Spleen (tissue), 13 donors: Measurements from ENCODE around the gene SCNN1G. TPM values are rescaled to one million over a fixed set of nuclear protein-coding genes. Genes with fewer than 3 reads are reported as not detected.

Experiments
- DNase-seq: peaks from one replicate; pipeline ENCODE4 v3.0.0-alpha.2; 2020
- H3K27ac ChIP-seq, 8 donors: fragments of 200-600 bp; sonication (generic) in 7 of 8; 1 replicate in 4 of 8; 2 replicates in 4 of 8; pipeline versions ENCODE4 v1.5.0 to v1.8.0; 2016 to 2021; ENCODE audit warnings: inconsistent platforms in 4 of 8, mild to moderate bottlenecking in 4 of 8, moderate library complexity in 1 of 8
- H3K27me3 ChIP-seq, 7 donors: fragments of 200-600 bp; sonication (generic) in 6 of 7; replicated peaks in 1 of 7; 1 replicate in 4 of 7; 2 replicates in 3 of 7; pipeline versions ENCODE4 v1.5.0 to v1.8.0; 2016 to 2021; ENCODE audit warnings: inconsistent platforms in 3 of 7, mild to moderate bottlenecking in 1 of 7
- H3K36me3 ChIP-seq, 6 donors: fragments of 200-600 bp; sonication (generic) in 5 of 6; 1 replicate in 4 of 6; 2 replicates in 2 of 6; pipeline versions ENCODE4 v1.5.0 to v1.8.0; 2016 to 2021; ENCODE audit warnings: inconsistent platforms in 2 of 6
- H3K4me1 ChIP-seq, 6 donors: fragments of 200-600 bp; sonication (generic) in 5 of 6; 1 replicate in 3 of 6; 2 replicates in 3 of 6; pipeline versions ENCODE4 v1.5.0 to v1.8.0; 2016 to 2021; ENCODE audit warnings: inconsistent platforms in 3 of 6
- H3K4me3 ChIP-seq, 8 donors: fragments of 200-600 bp; sonication (generic) in 7 of 8; 1 replicate in 4 of 8; 2 replicates in 4 of 8; pipeline versions ENCODE4 v1.5.0 to v1.8.0; 2016 to 2021; ENCODE audit warnings: inconsistent platforms in 4 of 8, mild to moderate bottlenecking in 4 of 8, moderate library complexity in 2 of 8
- H3K9me3 ChIP-seq, 8 donors: fragments of 200-600 bp; sonication (generic) in 7 of 8; 1 replicate in 4 of 8; 2 replicates in 4 of 8; pipeline versions ENCODE4 v1.5.0 to v1.8.0; 2016 to 2021; ENCODE audit warnings: inconsistent platforms in 4 of 8
- CTCF ChIP-seq, 11 experiments: fragments of 200-600 bp in 7 of 11; fragments of 450-650 bp in 4 of 11; sonication (generic) in 4 of 11; IDR thresholded peaks in 8 of 11; conservative IDR thresholded peaks in 3 of 11; 1 replicate in 7 of 11; 2 replicates in 4 of 11; pipeline versions ENCODE4 v1.4.0 to v1.8.0; 2016 to 2021; ENCODE audit warnings: antibody characterized with exemption in 11 of 11, inconsistent platforms in 4 of 11, mild to moderate bottlenecking in 1 of 11
- POLR2A ChIP-seq, 3 donors: fragments of 450-650 bp; IDR thresholded peaks; one replicate each; pipeline ENCODE4 v1.5.1; 2017; ENCODE audit warnings: antibody characterized with exemption in 3 of 3, mild to moderate bottlenecking in 1 of 3
- POLR2AphosphoS5 ChIP-seq, 3 donors: sonication (generic); formaldehyde crosslinking; IDR thresholded peaks; one replicate each; pipeline ENCODE4 v1.5.1; 2017; ENCODE audit warnings: antibody characterized with exemption in 3 of 3
- WGBS, 5 donors: extraction: QIAGEN DNeasy Blood & Tissue Kit in 3 of 5; methylation state at CpG; one replicate each; pipeline versions ENCODE4 v1.1.5 to v1.1.7; 2013 to 2018; 5-methylcytosine and 5-hydroxymethylcytosine counted together
- intact Hi-C: fragments of 100-400 bp; cut with DNase I; formaldehyde crosslinking; loops from one replicate; pipeline ENCODE4 v1.15.0; 2023; ENCODE audit warnings: low total_unique reads
- long read RNA-seq, 2 donors: transcript quantifications; one replicate each; lab custom pipeline, GENCODE V29; 2026
- polyA plus RNA-seq, 3 donors: library from polyadenylated mRNA; stranded (reverse); fragments of 200-250 nt; gene quantifications; one replicate each; pipeline ENCODE4 v1.2.1, GENCODE V29; 2013
- total RNA-seq, 7 donors: library from RNA; depleted of rRNA in 3 of 7; stranded (reverse); fragments of >200 nt in 3 of 7; fragmentation: NEBNext Ultra II Directional in 4 of 7; extraction: Animal tissue kit (Norgen Biotek cat#: 25700) in 4 of 7; gene quantifications; one replicate each; pipeline versions ENCODE4 v1.1.0 to v1.2.1, GENCODE V29; 2016 to 2021
- donor health status: healthy with polysubstance abuse.
- donor health status: DM: no; HTN: no; CAD: no; lungs with moderate emphysema.
- donor health status: DM: no; HTN: no; CAD: no.
- donor health status: Bipolar disorder and iron deficiency.
- donor health status: healthy.
- donor health status: DM: no; HTN: no; CAD: no.
- donor health status: DM: yes; HTN: yes; CAD: no.

The SCNN1G gene
- total RNA-seq = not detected
- under 1 TPM in 2 of 3 donors, not detected in 1; 0.03 TPM for polyA plus RNA-seq
- long read RNA-seq, donor 1 = 0 reads
- long read RNA-seq, donor 2 = 0 reads

- H3K9me3 ChIP-seq = no peaks in the 10 kb centered on the region
- peaks cover 12 to 20% (median 14%) of the 10 kb centered on the region in 6 donors for H3K4me1 ChIP-seq
- TF ChIP-seq POLR2A (IDR thresholded peaks at IDR 0.05) (no peak), POLR2AphosphoS5 (IDR thresholded peaks at IDR 0.05) (no peak), CTCF (IDR thresholded peaks at IDR 0.05 in 8 of 11, conservative IDR thresholded peaks at IDR 0.05 in 3 of 11) (peak in 6 of 11 experiments; percentile 6 to 67 (median 54))
- H3K27ac ChIP-seq = no peak within 1 kb of the TSS
- WGBS, 5 donors = 2 to 5% (median 4%) methylated on average over 42 to 71 of the region's 71 CpGs
- no peaks in the 10 kb centered on the region for H3K36me3 ChIP-seq
- H3K27me3 ChIP-seq = peaks cover 0 to 94% (median 45%) of the 10 kb centered on the region in 7 donors
- intact Hi-C loops = loop anchor here (5.0 kb wide), 1 partner anchor 249 kb away; no protein-coding TSS in a partner anchor
- H3K4me3 ChIP-seq = peak within 1 kb of the TSS; percentile 15 to 69 (median 34)
- DNase-seq = peak; percentile 75
These were observed at the start of gene SCNN1G for GRCh38 chr16:23182679-23183542. SCNN1G (plus strand) TSS chr16:23182745; CDS start chr16:23186272, 3,527 bp downstream.

- TF ChIP-seq CTCF (IDR thresholded peaks at IDR 0.05 in 8 of 11, conservative IDR thresholded peaks at IDR 0.05 in 3 of 11) = no peak
- no peak for TF ChIP-seq POLR2AphosphoS5 (IDR thresholded peaks at IDR 0.05)
- TF ChIP-seq POLR2A (IDR thresholded peaks at IDR 0.05) = no peak
- intact Hi-C loops = no loop called here
- WGBS, 5 donors = 68 to 80% (median 76%) methylated on average over 11 of the region's 11 CpGs
- H3K4me1 ChIP-seq = peaks cover 0 to 9% (median 0%) of the 10 kb centered on the region in 6 donors
- no peak overlapping the region for H3K4me3 ChIP-seq
- peak overlapping the region in 4 of 8 donors; percentile 25 to 45 (median 42) for H3K27ac ChIP-seq
- DNase-seq = no peak
- no peaks in the 10 kb centered on the region for H3K36me3 ChIP-seq
- H3K9me3 ChIP-seq = peaks cover 0 to 30% (median 20%) of the 10 kb centered on the region in 8 donors
- no peaks in the 10 kb centered on the region for H3K27me3 ChIP-seq
These were observed 49.6 kb upstream of the SCNN1G start for GRCh38 chr16:23132775-23133463.

- Histone ChIP-seq H3K27me3 (no peaks in the 10 kb centered on the region), H3K9me3 (peaks cover 0 to 40% (median 23%) of the 10 kb centered on the region in 8 donors), H3K36me3 (no peaks in the 10 kb centered on the region), H3K4me1 (peaks cover 0 to 9% (median 0%) of the 10 kb centered on the region in 6 donors), H3K27ac (no peak overlapping the region), H3K4me3 (no peak overlapping the region)
- WGBS, 5 donors = 42 to 60% (median 45%) methylated on average over 3 of the region's 3 CpGs
- intact Hi-C loops = no loop called here
- TF ChIP-seq CTCF (IDR thresholded peaks at IDR 0.05 in 8 of 11, conservative IDR thresholded peaks at IDR 0.05 in 3 of 11) = no peak
- no peak for TF ChIP-seq POLR2AphosphoS5 (IDR thresholded peaks at IDR 0.05)
- TF ChIP-seq POLR2A (IDR thresholded peaks at IDR 0.05) = no peak
- DNase-seq = no peak
These were observed 48.3 kb upstream of the SCNN1G start for GRCh38 chr16:23134274-23134673.
